Fibroblast of skin of left biceps (primary cell): Measurements from ENCODE around the gene CREB3.

Experiments
- DNase-seq, 2 experiments: peaks; one replicate each; pipeline ENCODE4 v3.0.0-alpha.2; 2013; ENCODE audit warnings: low read depth in 2 of 2

CREB3 gene

GRCh38 chr9:35776018-35776417, 43.6 kb downstream of the CREB3 start:
- no peak for DNase-seq

GRCh38 chr9:35778496-35778895, 46.0 kb downstream of the CREB3 start:
- DNase-seq = no peak

- DNase-seq = no peak
Observed at GRCh38 chr9:35781066-35781465, 48.6 kb downstream of the CREB3 start.

- no peak for DNase-seq
Observed at GRCh38 chr9:35783418-35783817, 51.0 kb downstream of the CREB3 start.
